Peyer's patch (tissue), 4 donors: ENCODE data around the gene NEK9.
A peak's percentile ranks its signal among the peaks of the same experiment; 100 is the strongest.

Experiments
- CTCF ChIP-seq, 6 experiments: fragments of 450-650 bp in 4 of 6; fragments of 200-600 bp in 2 of 6; sonication (generic) in 1 of 6; IDR thresholded peaks; one replicate each; pipeline ENCODE4 v1.5.1; 2017 to 2019; ENCODE audit warnings: antibody characterized with exemption in 6 of 6, mild to moderate bottlenecking in 3 of 6, moderate library complexity in 1 of 6
- POLR2A ChIP-seq, 2 donors: fragments of 450-650 bp; IDR thresholded peaks; one replicate each; pipeline ENCODE4 v1.5.1; 2017; ENCODE audit warnings: antibody characterized with exemption in 2 of 2, mild to moderate bottlenecking in 2 of 2, moderate library complexity in 2 of 2

DNA sequence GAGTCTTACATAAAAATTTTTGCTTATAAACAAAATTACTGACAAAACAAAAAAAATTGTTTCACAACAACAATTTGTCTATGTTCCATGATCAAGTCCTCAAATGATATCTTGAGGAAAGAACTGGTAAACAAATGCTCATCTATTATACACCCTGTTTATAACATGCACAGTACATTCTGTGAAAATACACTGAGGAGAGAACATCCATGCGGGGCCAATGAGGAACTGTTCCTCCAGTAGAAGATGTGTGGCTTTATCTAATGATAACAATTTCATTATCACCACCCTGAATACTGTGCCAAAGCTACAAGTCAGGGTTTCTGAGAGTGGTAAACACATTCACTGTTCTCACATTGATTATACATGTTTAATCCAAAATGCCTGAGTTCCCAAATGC is 86.3 kb downstream of the NEK9 start:
- TF ChIP-seq CTCF (IDR thresholded peaks at IDR 0.05) = no peak
- peak in 1 of 2 donors; percentile 15 for TF ChIP-seq POLR2A (IDR thresholded peaks at IDR 0.05)
